ENCODE data around the gene RPL36.

DNA sequence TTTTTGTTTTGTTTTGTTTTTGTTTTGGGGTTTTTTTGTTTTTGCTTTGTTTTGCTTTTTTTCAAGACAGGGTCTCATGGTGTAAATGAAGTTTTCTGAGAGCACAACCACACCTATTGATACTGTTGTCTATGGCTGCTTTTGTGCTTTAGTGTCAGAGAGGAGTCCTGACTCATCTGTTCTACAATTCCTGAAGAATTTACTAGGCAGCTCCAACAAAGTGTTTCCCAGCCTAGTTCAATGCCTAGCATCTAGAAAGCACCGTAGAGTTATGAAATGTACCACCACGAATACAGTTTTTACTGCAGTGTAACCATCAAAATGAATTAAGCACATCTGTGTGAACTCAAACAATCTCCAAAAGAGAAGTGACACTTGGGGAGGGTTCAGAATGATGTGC is 46.1 kb upstream of the RPL36 start:
- TF ChIP-seq PATZ1 (CRISPR knock-in tag; IDR thresholded peaks at IDR 0.05; ENCODE audit: borderline replicate concordance): no peak
- no peak for TF ChIP-seq PPARA (CRISPR knock-in tag; IDR thresholded peaks at IDR 0.05; ENCODE audit: borderline replicate concordance)
- TF ChIP-seq, protein P1, sequence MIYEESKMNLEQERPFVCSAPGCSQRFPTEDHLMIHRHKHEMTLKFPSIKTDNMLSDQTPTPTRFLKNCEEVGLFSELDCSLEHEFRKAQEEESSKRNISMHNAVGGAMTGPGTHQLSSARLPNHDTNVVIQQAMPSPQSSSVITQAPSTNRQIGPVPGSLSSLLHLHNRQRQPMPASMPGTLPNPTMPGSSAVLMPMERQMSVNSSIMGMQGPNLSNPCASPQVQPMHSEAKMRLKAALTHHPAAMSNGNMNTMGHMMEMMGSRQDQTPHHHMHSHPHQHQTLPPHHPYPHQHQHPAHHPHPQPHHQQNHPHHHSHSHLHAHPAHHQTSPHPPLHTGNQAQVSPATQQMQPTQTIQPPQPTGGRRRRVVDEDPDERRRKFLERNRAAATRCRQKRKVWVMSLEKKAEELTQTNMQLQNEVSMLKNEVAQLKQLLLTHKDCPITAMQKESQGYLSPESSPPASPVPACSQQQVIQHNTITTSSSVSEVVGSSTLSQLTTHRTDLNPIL (CRISPR knock-in tag; IDR thresholded peaks at IDR 0.05; ENCODE audit: low read depth): no peak
- no peak for TF ChIP-seq ZNF70 (CRISPR knock-in tag; IDR thresholded peaks at IDR 0.05)
- TF ChIP-seq ARNTL (CRISPR knock-in tag; IDR thresholded peaks at IDR 0.05; ENCODE audit: borderline replicate concordance, low read depth): no peak
- TF ChIP-seq TOX (CRISPR knock-in tag; IDR thresholded peaks at IDR 0.05; ENCODE audit: borderline replicate concordance): no peak
- no peak for TF ChIP-seq SNAI2 (CRISPR knock-in tag; IDR thresholded peaks at IDR 0.05)
- no peak for TF ChIP-seq ZC3H10 (CRISPR knock-in tag; IDR thresholded peaks at IDR 0.05)
- no peak for TF ChIP-seq ZFP3 (CRISPR knock-in tag; IDR thresholded peaks at IDR 0.05)
- TF ChIP-seq POU6F1 (CRISPR knock-in tag; IDR thresholded peaks at IDR 0.05; ENCODE audit: borderline replicate concordance, low read depth): no peak

All from SK-N-SH treated with all-trans-retinoic acid at 6 μM for 48 hours (cell line).